SIG-M5 (cell line): ENCODE results near the gene CIBAR2.

Experiments used
- DNase-seq: peaks from one replicate; lab custom pipeline; 2025; lab: John Stamatoyannopoulos, UW

Gene CIBAR2

GRCh38 chr16:85083051-85083639 lies 29.1 kb downstream of the CIBAR2 start:
- no peak for DNase-seq

DNA sequence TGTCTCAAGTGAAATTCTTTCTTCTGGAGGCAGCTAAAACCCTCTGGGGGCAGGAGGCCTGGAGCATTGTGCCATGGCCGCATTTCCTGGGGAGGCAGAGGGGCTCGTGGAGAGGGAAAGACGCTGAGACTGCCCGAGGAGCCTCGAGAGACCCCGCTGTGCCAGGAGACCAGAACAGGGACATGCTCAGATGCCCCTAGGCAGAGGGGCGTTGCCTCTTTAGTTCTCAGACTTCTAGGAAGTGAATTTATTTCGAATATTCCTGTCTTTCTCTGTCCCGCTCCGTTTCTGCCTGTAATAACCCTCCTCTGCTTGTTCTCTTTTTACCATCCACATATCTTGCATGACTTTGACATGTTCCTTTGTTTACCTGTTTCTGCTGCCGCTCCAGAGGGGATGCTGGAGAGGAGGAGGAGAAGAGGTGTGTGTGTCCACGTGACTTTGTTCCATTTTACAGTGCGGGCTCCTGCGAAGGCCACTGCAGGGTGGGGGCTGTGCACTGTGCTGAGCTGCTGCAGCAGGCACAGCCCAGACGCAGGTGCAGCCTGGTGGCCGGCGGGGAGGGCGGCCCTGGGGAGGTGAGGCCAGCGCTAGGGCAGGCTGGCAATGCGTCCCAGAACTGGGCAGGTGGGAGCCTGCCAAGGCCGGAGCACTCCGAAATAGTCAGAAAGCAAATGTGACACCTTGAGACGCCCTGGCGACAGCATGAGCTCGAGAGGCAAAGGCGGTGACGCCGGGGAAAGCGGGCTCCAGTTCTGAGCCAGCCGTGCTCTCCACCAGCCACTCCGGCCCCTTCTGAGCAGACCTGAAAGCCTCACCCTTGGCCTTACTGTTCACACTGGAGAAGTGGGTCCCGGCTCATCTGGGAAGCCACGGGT lies 29.9 kb downstream of the CIBAR2 start:
- no peak for DNase-seq

- no peak for DNase-seq
Observed at GRCh38 chr16:85081765-85082164, 30.5 kb downstream of the CIBAR2 start.

DNA sequence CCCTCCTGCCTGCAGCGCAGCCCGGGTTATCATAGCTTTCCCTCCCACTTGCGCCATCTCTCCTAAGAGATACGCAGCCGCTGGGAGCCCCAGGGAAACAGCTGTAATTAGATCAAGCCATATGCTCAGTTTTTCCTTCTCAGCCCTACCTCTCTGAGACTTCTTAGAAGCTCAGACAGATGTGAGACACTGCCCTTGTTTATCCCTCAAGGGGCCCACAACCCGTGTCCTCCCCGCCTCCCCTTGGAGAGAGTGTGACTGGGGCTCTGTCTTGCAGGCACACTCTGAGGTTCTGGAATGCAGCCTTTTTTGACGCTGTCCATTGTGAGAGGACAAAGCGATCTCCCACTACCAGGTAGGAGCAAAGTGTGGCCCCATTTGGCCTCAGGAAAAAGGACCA lies 31.2 kb downstream of the CIBAR2 start:
- DNase-seq, result no peak

DNA sequence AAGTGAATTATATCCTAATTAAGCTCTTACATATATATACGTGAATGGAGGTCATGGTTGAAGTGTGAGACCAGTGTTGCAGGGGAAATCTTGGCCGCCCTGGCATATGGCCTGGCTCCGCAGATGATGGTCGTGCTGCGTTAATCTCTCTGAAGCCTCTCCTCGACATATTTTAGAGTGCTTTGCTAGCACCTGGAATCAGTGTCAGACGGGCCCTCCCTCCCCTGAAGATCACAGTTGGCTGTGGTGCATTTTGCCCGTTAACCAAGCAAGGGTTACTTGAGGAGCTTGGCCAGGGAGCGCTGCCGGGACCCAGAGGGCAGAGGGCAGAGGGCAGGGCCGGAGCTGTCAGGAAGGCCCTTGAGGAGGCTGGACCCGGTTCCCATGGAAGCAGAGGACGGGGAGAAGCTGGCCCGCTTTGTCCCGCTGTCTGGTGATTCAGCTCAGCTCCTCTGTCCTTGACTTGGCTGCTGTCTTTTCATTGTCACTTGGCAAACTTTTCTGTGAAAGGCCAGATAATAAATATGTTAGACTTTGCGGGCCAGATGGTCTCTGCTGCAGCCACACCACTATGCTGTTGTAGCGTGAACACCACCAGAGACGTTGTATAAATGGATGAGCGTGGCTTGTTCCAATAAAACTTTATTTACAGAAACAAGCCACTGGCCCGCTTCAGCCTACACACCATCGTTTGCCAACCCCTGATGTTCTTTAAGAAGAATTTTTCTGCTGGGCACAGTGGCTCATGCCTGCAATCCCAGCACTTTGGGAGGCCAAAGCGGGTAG lies 32.3 kb downstream of the CIBAR2 start:
- DNase-seq, result no peak

DNA sequence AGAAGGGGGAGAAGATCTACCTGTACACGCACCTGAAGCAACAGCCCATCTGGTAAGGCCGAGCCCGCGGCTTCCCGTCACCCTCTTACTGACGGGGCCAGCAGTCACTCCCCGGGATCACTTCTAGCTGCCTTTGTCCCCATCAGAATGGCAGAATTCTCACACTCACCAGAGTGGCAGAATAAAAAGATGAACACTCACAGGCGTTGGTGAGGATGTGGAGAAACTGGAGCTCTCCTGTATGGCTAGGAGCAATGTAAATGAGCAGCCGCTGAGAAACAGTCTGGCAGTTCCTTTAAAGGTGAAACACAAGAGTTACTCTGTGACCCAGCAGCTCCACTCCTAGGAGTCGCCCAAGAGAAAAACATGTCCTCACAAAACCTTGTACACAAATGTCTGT lies 33.3 kb downstream of the CIBAR2 start:
- no peak for DNase-seq

DNA sequence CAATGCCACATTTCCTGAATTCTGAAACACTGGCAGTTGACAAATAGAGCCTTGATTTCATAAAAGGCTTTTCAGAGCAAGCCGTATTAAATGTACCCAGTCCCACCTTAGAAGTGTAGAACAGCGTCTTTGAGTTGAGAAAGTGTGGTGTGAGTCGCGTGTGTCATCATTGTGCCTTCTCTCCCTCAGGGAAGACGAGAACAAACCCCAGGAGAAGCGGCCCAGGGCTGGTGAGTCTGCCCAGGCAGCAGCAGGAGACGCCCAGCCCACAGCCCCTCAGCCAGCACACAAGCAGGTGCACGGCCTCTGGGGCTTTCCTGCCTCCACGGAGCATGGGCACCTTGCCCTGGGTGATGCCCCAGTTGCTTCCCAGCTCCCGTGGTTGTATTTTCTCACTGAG lies 34.0 kb downstream of the CIBAR2 start:
- no peak for DNase-seq

- DNase-seq, result no peak
Observed at GRCh38 chr16:85077576-85078125, 34.6 kb downstream of the CIBAR2 start.

- DNase-seq, result no peak
Observed at GRCh38 chr16:85077039-85077438, 35.2 kb downstream of the CIBAR2 start.

GRCh38 chr16:85075236-85075924 lies 36.9 kb downstream of the CIBAR2 start:
- DNase-seq, result no peak

DNA sequence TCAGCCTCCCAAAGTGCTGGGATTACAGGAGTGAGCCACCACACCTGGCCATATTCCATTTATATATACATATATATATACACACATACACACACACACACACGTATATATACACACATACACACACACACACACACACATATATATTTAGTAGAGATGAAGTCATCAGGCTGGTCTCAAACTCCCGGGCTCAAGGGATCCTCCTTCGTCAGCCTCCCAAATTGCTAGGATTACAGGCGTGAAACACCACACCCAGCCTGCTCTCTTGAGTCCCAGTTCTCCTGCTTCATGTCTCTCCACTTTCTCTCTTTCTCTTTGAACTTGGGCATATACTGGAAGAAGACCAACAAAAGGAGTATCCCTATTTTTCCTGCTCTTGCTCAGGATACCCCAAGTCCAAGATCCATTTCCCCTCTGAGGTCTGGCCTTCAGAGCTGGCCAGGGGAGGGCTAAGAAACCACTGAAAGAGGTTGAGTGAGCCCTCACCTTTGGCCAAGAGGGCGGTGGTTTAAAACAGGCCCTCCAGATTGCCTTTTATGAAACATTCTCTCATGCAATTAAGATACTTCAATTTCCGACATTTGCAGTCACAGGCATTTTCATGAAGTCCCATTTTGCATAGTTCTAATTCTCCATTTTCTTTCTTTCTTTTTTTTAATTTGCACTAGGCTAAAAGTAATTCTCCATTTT lies 37.9 kb downstream of the CIBAR2 start:
- no peak for DNase-seq

DNA sequence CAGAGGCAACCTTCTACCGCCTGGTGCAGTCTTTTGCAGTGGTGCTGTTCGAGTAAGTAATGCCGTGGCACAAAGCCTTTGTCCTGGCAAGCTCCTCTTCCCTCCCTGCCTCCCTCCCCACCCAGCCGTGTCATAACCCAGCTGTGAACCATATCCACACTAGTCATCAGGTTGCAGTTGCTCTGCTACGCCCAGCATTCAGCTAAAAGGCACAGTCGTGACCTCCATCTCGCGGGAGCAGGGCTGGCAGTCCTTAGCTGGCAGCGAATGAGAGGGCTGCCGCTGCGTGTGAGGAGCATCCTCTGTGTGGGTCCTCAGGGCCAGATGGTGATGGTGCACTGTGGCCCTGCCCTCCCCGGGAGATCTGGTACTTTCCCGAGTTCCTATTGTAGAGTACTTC lies 39.3 kb downstream of the CIBAR2 start:
- DNase-seq, result no peak

GRCh38 chr16:85072076-85072860 lies 40.0 kb downstream of the CIBAR2 start:
- DNase-seq, result no peak

DNA sequence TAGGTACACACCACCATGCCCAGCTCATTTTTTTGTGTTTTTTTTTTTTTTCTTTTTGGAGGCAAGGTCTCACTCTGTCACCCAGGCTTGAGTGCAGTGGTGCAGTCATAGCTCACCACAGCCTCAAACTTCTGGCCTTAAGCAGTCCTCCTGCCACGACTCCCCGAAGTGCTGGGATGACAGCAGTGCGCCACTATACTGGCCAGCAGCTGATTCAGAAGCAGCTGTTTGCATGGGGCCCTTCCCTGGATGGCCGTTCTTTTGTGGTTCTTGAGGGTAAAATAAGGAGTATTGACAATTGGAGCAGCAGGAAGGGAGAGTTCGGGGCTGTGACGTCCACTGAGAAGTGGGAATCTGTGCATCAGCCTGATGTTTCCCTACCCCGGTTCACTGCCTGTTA lies 43.1 kb downstream of the CIBAR2 start:
- no peak for DNase-seq

DNA sequence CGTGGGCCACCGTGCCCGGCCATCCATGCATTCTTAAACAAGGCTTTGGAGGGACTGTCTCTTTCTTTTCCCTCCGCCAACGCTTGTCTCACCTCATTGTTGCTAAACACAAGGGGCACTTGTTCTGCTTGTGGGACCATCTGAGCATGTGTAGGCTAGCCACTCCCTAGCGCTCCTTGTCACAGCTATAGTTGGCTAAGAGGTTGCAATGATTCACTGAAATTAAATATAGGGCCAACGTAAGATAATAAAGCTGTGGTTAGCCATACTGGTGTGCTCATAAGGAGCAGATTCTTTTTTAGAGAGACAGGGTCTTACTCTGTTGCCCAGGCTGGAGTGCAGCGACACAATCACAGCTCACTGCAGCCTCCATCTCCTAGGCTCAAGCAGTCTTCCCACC lies 43.5 kb downstream of the CIBAR2 start:
- DNase-seq, result no peak

GRCh38 chr16:85067426-85067825 lies 44.8 kb downstream of the CIBAR2 start:
- no peak for DNase-seq

DNA sequence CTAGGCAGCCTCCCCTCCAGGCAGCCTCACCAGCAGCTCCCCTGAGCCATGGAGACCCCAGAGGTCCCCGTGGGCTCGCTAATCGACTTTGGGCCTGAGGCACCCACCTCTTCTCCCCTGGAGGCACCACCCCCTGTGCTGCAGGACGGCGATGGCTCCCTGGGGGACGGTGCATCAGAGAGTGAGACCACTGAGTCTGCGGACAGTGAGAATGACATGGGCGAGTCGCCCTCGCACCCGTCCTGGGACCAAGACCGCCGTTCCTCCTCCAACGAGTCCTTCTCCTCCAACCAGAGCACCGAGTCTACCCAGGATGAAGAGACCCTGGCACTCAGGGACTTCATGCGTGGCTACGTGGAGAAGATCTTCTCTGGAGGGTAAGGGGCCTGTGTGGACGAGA lies 45.2 kb downstream of the CIBAR2 start:
- no peak for DNase-seq

GRCh38 chr16:85066346-85066885 lies 45.9 kb downstream of the CIBAR2 start:
- no peak for DNase-seq

GRCh38 chr16:85065099-85065498 lies 47.2 kb downstream of the CIBAR2 start:
- DNase-seq, result no peak

- DNase-seq, result no peak
Observed at GRCh38 chr16:85064186-85064585, 48.1 kb downstream of the CIBAR2 start.
